Gastroesophageal sphincter (tissue), 3 donors: ENCODE data around the gene LRRC8C.

Experiments
- CTCF ChIP-seq, 4 experiments: fragments of 200-600 bp in 2 of 4; fragments of 450-650 bp in 2 of 4; sonication (generic) in 1 of 4; IDR thresholded peaks; one replicate each; pipeline ENCODE4 v1.5.1; 2017 to 2019; ENCODE audit warnings: antibody characterized with exemption in 4 of 4, mild to moderate bottlenecking in 2 of 4, moderate library complexity in 2 of 4
- EP300 ChIP-seq: sonication (generic); formaldehyde crosslinking; IDR thresholded peaks from one replicate; pipeline ENCODE4 v1.6.1; 2017; ENCODE audit warnings: antibody characterized with exemption, mild to moderate bottlenecking
- POLR2A ChIP-seq, 2 donors: fragments of 450-650 bp; IDR thresholded peaks; one replicate each; pipeline ENCODE4 v1.6.1; 2017; ENCODE audit warnings: antibody characterized with exemption in 2 of 2, mild to moderate bottlenecking in 2 of 2, moderate library complexity in 1 of 2
- POLR2AphosphoS5 ChIP-seq: sonication (generic); formaldehyde crosslinking; IDR thresholded peaks from one replicate; pipeline ENCODE4 v1.6.1; 2017; ENCODE audit warnings: antibody characterized with exemption

GRCh38 chr1:89652373-89652772 lies 19.5 kb downstream of the LRRC8C start:
- TF ChIP-seq EP300, result no peak
- TF ChIP-seq POLR2AphosphoS5, result no peak
- no peak for TF ChIP-seq CTCF (IDR thresholded peaks at IDR 0.05)
- TF ChIP-seq POLR2A (IDR thresholded peaks at IDR 0.05), result no peak
